NT2/D1 (cell line): ENCODE data around the gene UBXN1.

ENCODE experiments used
- YY1 ChIP-seq: IDR thresholded peaks from 2 replicates; pipeline ENCODE4 v1.6.1; 2011; ENCODE audit not compliant: insufficient read length, insufficient read depth
- ZNF274 ChIP-seq: IDR thresholded peaks from 2 replicates; pipeline ENCODE4 v1.6.1; 2011; ENCODE audit warnings: mild to moderate bottlenecking, low read depth, low read length

GRCh38 chr11:62654297-62654696, 24.6 kb downstream of the UBXN1 start:
- TF ChIP-seq YY1 (no peak), ZNF274 (no peak)
